Stimulated activated CD4-positive, alpha-beta T cell treated with anti-CD3 and anti-CD28 coated beads, Interleukin-2, amount 100 ng/mL, for 48 hours (primary cell): ENCODE measurements around the gene SLC17A7.
"Not testable (repeated sequence)": the region's sequence is repeated elsewhere in the genome, so short reads cannot be mapped to it uniquely, and the experiment has no call there.

Source experiments
- DNase-seq, 2 donors: peaks; one replicate each; pipeline ENCODE4 v3.0.0-alpha.2; 2020

The SLC17A7 gene

GRCh38 chr19:49441210-49441959 is at the start of gene SLC17A7:
SLC17A7 (minus strand) TSS chr19:49441527; CDS start chr19:49441379, 148 bp downstream.
- DNase-seq = peak in 1 of 2 donors; percentile 50

DNA sequence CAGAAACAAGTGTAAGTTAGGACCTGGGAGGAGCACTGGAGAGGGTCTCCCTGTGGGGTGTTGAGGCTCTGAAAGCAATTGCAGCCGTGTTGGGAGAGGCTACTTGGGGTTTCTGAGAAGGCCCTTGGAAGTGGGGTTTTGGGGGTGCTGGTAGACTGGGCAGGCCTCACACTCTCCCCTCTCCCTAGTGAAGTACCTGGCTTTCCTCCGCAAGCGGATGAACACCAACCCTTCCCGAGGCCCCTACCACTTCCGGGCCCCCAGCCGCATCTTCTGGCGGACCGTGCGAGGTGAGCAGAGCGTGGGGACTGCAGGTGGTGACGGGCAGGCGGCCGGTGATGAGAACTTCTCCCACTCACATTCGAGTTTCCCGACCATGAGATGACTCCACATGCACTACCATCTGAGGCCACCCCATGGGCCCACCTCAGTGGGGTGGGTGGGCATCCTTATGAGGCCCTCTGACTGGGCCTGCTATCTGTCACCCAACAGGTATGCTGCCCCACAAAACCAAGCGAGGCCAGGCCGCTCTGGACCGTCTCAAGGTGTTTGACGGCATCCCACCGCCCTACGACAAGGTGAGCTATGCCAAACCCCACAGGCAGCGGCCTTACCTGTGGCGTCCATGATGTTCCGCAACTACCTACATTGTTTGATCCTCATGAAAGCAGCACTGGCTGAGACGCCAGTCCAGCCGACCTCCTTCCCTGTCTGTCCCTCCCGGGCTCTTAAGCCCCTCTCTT is 49.1 kb upstream of the SLC17A7 start:
- DNase-seq = no peak

GRCh38 chr19:49489601-49490167 is 48.4 kb upstream of the SLC17A7 start:
- no peak for DNase-seq

GRCh38 chr19:49488863-49489537 is 47.7 kb upstream of the SLC17A7 start:
- DNase-seq = no peak

DNA sequence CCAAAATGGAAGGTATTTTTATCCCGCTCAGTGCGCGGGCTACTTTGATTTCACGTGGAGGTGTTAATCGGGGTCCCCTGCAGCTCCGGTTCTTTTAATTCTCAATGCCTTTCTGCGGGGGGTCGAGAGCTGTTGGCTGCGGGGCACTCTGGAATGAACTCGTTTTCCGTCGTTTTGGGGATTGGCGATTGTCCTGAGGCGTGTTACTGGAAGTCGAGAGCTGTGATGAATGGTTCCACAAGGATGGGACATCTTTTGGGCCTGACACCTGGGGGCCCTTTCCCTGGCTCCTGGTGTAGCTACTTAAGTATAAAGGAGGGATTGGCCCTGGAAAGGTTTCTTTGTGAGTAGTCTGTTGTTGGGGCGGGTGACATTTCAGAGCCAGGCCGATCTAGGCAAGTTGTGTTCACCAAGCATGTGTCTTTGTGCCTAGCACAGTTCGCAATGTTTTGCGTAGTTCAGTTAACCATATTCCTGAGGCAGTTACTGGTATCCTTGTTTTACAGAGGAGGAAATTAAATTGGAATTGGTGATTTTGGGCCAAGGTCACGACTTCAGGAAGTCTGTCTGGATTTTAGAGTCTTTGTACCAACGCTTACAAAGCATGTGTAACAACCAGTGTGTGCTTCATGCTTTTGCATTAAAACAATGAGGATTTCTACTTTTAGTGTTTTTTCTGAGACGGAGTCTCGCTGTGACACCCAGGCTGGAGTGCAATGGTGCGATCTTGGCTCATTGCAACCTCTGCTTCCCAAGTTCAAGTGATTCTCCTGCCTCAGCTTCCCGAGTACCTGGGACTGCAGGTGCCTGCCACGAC is 46.9 kb upstream of the SLC17A7 start:
- DNase-seq = no peak

- peak; percentile 100 for DNase-seq
Observed at GRCh38 chr19:49487277-49488045, 46.1 kb upstream of the SLC17A7 start, which contains the start of gene RPL13A. RPL13A (plus strand) TSS chr19:49487608; CDS start chr19:49487630, 22 bp downstream.

GRCh38 chr19:49486710-49487276 is 45.5 kb upstream of the SLC17A7 start:
- DNase-seq = no peak

DNA sequence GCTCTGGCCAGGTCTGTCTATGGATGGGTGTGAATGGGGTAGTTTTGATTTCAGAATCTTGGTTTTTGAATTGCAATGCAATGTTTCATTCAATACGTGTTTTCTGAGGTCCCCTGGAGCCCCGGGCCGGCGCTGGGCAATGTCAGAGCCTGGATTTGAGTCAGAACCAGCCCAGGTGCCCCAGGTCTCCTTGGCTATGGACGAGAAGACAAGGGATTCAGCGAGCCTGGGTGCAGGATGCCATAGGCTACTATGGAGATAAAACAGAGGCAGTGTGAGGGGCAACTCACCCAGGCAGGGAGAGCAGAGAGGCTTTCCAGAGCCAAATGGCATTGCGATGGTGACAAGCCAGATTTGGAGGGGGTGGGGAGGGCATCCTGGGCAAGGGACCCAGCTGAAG is 44.9 kb upstream of the SLC17A7 start:
- DNase-seq = no peak

DNA sequence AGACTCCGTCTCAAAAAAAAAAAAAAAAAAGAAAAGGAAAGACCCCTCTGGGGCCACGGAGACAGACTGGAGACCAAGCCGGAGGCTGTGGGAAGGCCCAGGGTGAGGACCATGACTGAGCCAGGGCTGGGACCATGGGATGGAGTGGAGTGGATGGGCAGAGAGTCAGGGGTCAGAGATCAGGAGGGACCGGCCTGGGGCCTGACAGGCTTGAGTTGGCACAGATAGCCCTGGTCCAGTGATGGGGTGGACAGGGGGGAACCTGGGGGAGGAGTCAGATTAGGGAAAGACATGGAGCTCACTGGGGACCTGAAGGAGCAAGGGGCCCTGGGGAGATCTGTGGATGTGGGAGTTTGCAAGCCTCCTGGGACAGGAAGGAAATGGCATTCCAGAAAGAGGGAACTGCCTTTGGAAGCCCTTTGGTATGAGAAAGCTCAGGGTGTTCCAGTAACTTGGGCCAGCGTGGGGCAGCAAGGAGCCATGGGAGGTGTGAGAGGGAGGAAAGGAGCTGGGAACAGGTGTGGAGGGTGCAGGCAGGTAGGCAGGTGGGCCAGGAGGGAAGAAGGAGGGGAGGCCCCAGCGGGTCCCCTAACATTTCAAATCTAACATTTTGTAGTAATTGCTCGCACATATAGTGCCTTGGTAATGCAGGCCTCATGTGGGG is 39.8 kb upstream of the SLC17A7 start:
- no peak for DNase-seq

DNA sequence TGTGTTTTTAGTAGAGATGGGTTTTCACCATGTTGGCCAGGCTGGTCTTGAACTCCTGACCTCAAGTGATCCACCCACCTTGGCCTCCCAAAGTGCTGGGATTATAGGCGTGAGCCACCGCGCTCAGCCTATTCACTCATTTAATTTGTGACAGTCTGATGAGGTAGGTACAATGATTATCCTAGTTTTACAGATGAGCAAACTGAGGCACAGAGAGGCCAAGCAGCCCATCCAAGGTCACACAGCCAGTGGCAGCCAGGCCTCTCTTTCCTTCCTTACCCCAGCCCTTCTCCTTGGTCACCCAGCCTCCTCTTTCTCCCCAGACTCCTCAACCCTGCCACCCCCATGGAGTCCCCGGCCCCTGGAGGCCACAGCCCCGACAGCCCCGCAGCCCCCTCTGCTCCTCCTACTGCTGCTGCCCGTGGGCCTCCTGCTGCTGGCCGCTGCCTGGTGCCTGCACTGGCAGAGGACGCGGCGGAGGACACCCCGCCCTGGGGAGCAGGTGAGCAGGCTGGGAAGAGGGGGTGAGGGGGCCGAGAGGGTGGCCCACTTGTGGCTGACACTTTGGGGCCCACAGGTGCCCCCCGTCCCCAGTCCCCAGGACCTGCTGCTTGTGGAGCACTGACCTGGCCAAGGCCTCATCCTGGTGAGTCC is 38.8 kb upstream of the SLC17A7 start:
- DNase-seq = no peak

DNA sequence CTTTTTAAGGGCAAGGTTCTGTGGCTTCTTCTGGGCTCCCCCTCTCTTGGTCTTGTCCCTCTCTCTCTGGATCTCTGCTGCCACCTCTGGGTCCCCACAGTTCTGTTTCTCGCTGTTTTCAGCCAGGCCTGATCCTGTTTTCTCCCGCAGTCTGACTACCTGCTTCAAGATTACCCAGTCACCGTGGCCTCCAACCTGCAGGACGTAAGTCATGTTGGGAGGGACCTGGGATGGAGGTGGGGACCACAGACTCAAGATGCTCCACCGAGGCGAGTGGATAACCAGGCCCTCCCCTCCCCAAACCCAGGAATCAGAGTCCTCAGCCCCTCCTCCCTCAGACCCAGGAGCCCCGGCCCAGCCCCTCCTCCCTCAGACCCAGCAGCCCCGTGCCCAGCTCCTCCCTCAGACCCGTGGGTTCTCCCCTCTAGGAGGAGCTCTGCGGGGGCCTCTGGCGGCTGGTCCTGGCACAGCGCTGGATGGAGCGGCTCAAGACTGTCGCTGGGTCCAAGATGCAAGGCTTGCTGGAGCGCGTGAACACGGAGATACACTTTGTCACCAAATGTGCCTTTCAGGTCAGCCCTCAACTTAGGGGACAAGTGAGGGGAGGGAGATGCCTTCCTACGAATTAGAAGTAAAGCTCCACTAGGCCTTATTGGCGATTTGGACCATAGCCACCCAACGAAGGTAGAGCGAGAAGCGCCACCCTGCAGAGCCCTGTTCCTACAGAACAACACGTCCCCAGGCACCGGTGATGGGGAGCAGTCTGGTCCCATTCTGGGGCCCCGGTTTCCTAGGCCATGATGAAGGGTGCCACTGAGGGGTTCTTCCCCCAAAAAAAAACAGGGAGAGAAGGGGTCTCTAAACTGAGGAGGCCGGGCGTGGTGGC is 34.9 kb upstream of the SLC17A7 start:
- peak; percentile 71 to 75 for DNase-seq

DNA sequence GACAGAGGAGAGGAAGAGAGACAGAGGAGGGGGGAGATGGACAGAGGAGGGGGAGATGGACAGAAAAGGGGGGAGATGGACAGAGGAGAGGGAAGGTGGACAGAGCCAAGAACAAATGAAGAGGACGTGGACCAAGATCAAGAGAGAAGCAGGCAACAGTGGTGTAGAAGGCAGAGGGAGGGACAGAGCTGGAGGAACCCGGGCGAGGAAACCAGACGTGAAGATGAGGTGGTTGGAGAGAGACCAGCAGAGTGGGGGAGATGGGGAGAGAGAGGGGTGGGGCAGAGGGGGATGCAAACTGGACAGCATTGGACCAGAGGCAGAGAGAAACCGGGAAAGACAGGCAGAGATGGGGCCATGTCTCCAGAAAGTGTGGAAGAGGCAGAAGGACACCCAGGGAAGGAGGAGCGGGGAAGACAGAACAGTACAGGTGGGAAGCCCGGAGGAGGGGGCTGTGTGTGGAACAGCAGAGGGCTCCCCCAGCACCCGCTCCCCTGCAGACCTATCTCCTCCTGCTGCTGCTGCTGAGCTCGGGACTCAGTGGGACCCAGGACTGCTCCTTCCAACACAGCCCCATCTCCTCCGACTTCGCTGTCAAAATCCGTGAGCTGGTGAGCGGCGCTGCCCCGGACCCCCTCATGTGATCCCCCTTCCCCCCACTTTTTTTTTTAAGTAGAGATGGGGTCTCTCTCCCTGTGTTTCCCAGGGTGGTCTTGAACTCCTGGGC is 34.0 kb upstream of the SLC17A7 start:
- DNase-seq = no peak

DNA sequence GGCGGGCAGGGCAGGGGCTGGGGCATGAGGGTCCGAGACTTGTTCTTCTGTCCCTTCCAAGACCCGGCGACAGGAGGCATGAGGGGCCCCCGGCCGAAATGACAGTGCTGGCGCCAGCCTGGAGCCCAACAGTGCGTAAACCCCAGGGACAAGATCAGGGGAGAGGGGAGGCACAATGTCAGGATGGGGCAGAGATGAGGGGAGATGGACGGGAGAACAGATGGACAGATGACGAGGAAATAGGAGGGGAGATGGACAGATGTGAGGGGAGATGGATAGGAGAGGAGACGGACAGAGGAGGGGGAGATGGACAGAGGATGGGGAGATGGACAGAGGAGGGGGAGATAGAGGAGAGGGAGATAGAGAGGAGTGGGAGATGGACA is 33.2 kb upstream of the SLC17A7 start:
- DNase-seq = no peak

DNA sequence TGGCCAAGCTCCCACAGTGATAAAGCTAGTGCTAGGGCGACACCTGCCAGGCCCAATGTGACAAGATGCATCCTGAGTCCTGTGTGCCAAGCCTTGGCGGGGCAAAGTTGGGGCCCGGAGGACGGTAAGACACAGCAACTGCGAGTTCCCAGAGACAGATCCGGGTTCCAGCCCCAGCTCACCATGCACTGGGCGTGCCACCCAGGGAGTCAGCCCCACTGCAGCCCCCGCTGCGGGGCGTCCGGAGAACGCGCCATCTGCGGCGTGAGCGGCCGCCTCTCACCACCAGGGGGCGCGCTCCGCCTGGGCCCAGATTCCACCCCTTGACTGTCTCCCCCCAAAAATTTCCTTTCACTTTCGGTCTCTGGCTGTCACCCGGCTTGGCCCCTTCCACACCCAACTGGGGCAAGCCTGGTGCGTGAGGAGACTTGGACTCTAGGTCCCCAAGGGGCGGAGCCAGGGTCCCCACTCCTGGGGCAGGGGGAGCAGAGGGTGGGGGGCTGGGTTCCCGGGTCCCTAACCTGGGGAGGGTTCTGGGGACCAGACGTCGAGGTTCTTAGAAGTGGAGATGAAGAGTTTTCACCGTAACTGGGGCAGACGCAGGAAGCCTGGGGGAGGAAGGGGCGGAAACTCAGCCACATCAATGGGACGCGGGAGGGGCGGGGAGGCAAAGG is 32.7 kb upstream of the SLC17A7 start, which contains the start of gene FLT3LG:
TSS of gene FLT3LG (plus strand) at position 348 of the 674 bp plus-strand sequence. CDS start 425 bp downstream, outside the sequence.
- peak; percentile 86 to 91 for DNase-seq

GRCh38 chr19:49473501-49473867 is 32.2 kb upstream of the SLC17A7 start:
- not testable (repeated sequence) for DNase-seq

DNA sequence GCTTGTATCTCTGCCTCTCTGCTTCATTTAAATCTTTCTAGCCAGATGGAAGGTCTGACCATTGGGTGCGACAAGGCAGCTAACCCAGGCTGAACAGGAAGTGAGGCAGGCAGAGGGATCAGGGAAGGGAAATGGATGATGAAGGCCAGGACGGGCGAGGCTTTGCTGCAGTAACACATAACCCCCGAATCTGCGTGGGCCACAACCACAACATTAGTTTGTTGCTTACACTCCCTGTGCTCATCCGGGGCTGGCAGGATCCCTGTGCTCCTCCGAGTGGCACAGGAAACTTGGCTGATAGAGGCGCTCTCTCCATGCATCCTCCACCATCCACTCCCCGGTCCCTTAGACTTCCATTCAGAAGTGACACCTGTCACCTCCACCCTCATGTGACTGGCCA is 31.6 kb upstream of the SLC17A7 start:
- DNase-seq = no peak

GRCh38 chr19:49470615-49470978 is 29.3 kb upstream of the SLC17A7 start:
- DNase-seq = no peak
